ENCODE data around the gene MSRB2.

Gene MSRB2

GRCh38 chr10:23053036-23053435 is 42.3 kb upstream of the MSRB2 start:
- DNase-seq, result no peak
- H3K27me3 ChIP-seq (replicated peaks; ENCODE audit: insufficient read depth, low read length), result no peaks in the 10 kb centered on the region
- no peak overlapping the region for H2AFZ ChIP-seq (ENCODE audit: low read length)

DNA sequence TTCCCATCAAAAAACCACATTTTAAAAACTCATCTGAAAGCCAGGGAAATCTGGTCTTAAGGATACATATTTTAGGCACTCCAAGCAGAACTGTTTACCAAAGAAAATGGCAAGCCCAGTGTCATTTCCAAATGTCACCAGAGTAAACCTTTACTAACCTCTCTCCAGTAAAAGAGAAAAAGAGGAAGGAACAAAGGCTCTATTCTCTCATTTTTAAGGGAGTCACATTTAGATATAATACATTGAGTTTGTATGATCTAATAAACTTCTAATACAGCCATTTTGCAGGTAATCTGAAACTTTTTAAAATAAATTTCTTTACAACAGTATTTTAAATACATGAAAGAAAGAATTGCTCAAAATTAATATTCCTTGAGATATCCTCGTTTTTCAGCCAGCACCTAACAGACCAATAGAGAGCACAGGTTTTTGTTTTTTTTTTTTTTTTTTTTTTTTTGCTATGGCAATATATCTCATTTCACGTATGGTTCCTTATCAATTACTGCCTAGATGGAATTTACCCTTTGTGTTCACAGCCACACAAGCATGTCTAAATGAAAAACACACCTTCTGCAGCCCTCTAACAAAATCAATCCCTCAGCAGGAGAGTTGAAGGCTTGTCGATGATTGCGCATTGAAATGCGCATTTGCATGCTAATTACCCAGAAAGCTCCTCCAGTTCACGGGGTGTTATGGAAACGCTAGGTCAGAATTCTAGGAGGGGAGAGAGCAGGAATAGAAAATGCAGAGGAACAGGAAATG is 39.8 kb upstream of the MSRB2 start:
- no peaks in the 10 kb centered on the region for H4K20me1 ChIP-seq (ENCODE audit: insufficient read depth, low read length)
- no peaks in the 10 kb centered on the region for H3K9me2 ChIP-seq (replicated peaks; ENCODE audit: insufficient read depth, low read length)
- H3K27ac ChIP-seq (ENCODE audit: low read length), result no peak overlapping the region
- H3F3A ChIP-seq (ENCODE audit: insufficient read depth, low read length), result no peaks in the 10 kb centered on the region
- no peak overlapping the region for H3K4me2 ChIP-seq (ENCODE audit: low read depth, low read length)
- no peak for DNase-seq
- H3K27me3 ChIP-seq (replicated peaks; ENCODE audit: insufficient read depth, low read length), result no peaks in the 10 kb centered on the region
- no peaks in the 10 kb centered on the region for H3K36me3 ChIP-seq (replicated peaks; ENCODE audit: insufficient read depth, low read length)
- no peak overlapping the region for H3K9ac ChIP-seq (ENCODE audit: low read length)
- no peaks in the 10 kb centered on the region for H3K4me1 ChIP-seq (ENCODE audit: low read length)
- no peaks in the 10 kb centered on the region for H3K79me2 ChIP-seq (ENCODE audit: low read length)
- TF ChIP-seq, protein P1, sequence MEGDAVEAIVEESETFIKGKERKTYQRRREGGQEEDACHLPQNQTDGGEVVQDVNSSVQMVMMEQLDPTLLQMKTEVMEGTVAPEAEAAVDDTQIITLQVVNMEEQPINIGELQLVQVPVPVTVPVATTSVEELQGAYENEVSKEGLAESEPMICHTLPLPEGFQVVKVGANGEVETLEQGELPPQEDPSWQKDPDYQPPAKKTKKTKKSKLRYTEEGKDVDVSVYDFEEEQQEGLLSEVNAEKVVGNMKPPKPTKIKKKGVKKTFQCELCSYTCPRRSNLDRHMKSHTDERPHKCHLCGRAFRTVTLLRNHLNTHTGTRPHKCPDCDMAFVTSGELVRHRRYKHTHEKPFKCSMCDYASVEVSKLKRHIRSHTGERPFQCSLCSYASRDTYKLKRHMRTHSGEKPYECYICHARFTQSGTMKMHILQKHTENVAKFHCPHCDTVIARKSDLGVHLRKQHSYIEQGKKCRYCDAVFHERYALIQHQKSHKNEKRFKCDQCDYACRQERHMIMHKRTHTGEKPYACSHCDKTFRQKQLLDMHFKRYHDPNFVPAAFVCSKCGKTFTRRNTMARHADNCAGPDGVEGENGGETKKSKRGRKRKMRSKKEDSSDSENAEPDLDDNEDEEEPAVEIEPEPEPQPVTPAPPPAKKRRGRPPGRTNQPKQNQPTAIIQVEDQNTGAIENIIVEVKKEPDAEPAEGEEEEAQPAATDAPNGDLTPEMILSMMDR (IDR thresholded peaks at IDR 0.05; ENCODE audit: low read length), result no peak
- TF ChIP-seq EZH2phosphoT487 (IDR thresholded peaks at IDR 0.05; ENCODE audit: low read length) (no peak), EZH2 (optimal IDR thresholded peaks at IDR 0.05; ENCODE audit: low read depth, low read length) (no peak)
- no peak overlapping the region for H2AFZ ChIP-seq (ENCODE audit: low read length)
- H3K4me3 ChIP-seq (ENCODE audit: low read length), result no peak overlapping the region
- no peaks in the 10 kb centered on the region for H3K9me3 ChIP-seq (replicated peaks; ENCODE audit: insufficient read depth, low read length)

More at GRCh38 chr10:23053036-23053435, 42.3 kb upstream of the MSRB2 start:
- Histone ChIP-seq H3K79me2 (ENCODE audit: low read length) (no peaks in the 10 kb centered on the region), H3K4me1 (ENCODE audit: low read length) (no peaks in the 10 kb centered on the region), H4K20me1 (ENCODE audit: insufficient read depth, low read length) (no peaks in the 10 kb centered on the region), H3K9me2 (replicated peaks; ENCODE audit: insufficient read depth, low read length) (no peaks in the 10 kb centered on the region), H3K4me2 (ENCODE audit: low read depth, low read length) (no peak overlapping the region), H3K36me3 (replicated peaks; ENCODE audit: insufficient read depth, low read length) (no peaks in the 10 kb centered on the region), H3K27ac (ENCODE audit: low read length) (no peak overlapping the region), H3K4me3 (ENCODE audit: low read length) (no peak overlapping the region), H3K9ac (ENCODE audit: low read length) (no peak overlapping the region), H3K9me3 (replicated peaks; ENCODE audit: insufficient read depth, low read length) (no peaks in the 10 kb centered on the region), H3F3A (ENCODE audit: insufficient read depth, low read length) (no peaks in the 10 kb centered on the region)
- TF ChIP-seq, protein P1 (IDR thresholded peaks at IDR 0.05; ENCODE audit: low read length), result no peak
- TF ChIP-seq EZH2 (optimal IDR thresholded peaks at IDR 0.05; ENCODE audit: low read depth, low read length), result no peak
- TF ChIP-seq EZH2phosphoT487 (IDR thresholded peaks at IDR 0.05; ENCODE audit: low read length), result no peak

GRCh38 chr10:23056186-23056579 is 39.2 kb upstream of the MSRB2 start:
- Histone ChIP-seq H3K9me2 (replicated peaks; ENCODE audit: insufficient read depth, low read length) (no peaks in the 10 kb centered on the region), H3K79me2 (ENCODE audit: low read length) (no peaks in the 10 kb centered on the region), H3K4me1 (ENCODE audit: low read length) (no peaks in the 10 kb centered on the region), H4K20me1 (ENCODE audit: insufficient read depth, low read length) (no peaks in the 10 kb centered on the region), H3K4me2 (ENCODE audit: low read depth, low read length) (no peak overlapping the region), H3K9me3 (replicated peaks; ENCODE audit: insufficient read depth, low read length) (no peaks in the 10 kb centered on the region), H3K27me3 (replicated peaks; ENCODE audit: insufficient read depth, low read length) (no peaks in the 10 kb centered on the region), H3K4me3 (ENCODE audit: low read length) (no peak overlapping the region), H2AFZ (ENCODE audit: low read length) (no peak overlapping the region), H3F3A (ENCODE audit: insufficient read depth, low read length) (no peaks in the 10 kb centered on the region), H3K9ac (ENCODE audit: low read length) (no peak overlapping the region), H3K36me3 (replicated peaks; ENCODE audit: insufficient read depth, low read length) (no peaks in the 10 kb centered on the region), H3K27ac (ENCODE audit: low read length) (no peak overlapping the region)
- TF ChIP-seq, protein P1 (IDR thresholded peaks at IDR 0.05; ENCODE audit: low read length), result no peak
- no peak for TF ChIP-seq EZH2 (optimal IDR thresholded peaks at IDR 0.05; ENCODE audit: low read depth, low read length)
- TF ChIP-seq EZH2phosphoT487 (IDR thresholded peaks at IDR 0.05; ENCODE audit: low read length), result no peak
- no peak for DNase-seq

All from MM.1S (cell line).